Measurements from ENCODE around the gene CADM2. TPM values are rescaled to one million over a fixed set of nuclear protein-coding genes. Genes with fewer than 3 reads are reported as not detected.
"Not testable (repeated sequence)": the region's sequence is repeated elsewhere in the genome, so short reads cannot be mapped to it uniquely, and the experiment has no call there.

CADM2 gene
- total RNA-seq, 1 experiment from 2014 or later = 3.7 TPM

GRCh38 chr3:85502148-85502875 is 543.5 kb downstream of the CADM2 start:
- no peaks in the 10 kb centered on the region for H3K9me3 ChIP-seq (ENCODE audit: low read depth, low read length, poor library complexity, severe bottlenecking)
- H3K27me3 ChIP-seq (replicated peaks; ENCODE audit: insufficient read depth, low read depth, low read length, poor library complexity) = no peaks in the 10 kb centered on the region
- H3K36me3 ChIP-seq (ENCODE audit: insufficient read depth, low read length, poor library complexity, severe bottlenecking) = no peaks in the 10 kb centered on the region
- no TSS peak for BruUV-seq (replicated peaks)
- no peak for TF ChIP-seq EZH2 (IDR thresholded peaks at IDR 0.05; ENCODE audit: borderline replicate concordance, low read depth, low read length, poor library complexity, severe bottlenecking)
- no peak for TF ChIP-seq CTCF (conservative IDR thresholded peaks at IDR 0.05; ENCODE audit: low read depth, low read length)
- no peak for DNase-seq (ENCODE audit: low spot score)
- ChIA-PET POLR2A (ENCODE audit: low non-redundant PET) (no interaction called here), CTCF (no interaction called here)
- no peak overlapping the region for H3K4me3 ChIP-seq (ENCODE audit: low read depth, low read length, poor library complexity, severe bottlenecking)
- H3K27ac ChIP-seq (ENCODE audit: low read depth, low read length, poor library complexity, severe bottlenecking) = no peak overlapping the region
- intact Hi-C loops (cut with micrococcal nuclease; ENCODE audit: unreplicated experiment) = no loop called here
- no peaks in the 10 kb centered on the region for H3K4me1 ChIP-seq (ENCODE audit: insufficient read depth, low read length, poor library complexity, severe bottlenecking)

- H3K4me3 ChIP-seq (ENCODE audit: low read depth, low read length, poor library complexity, severe bottlenecking); H3K36me3 ChIP-seq (ENCODE audit: insufficient read depth, low read length, poor library complexity, severe bottlenecking); POLR2A ChIA-PET (ENCODE audit: low non-redundant PET); DNase-seq (ENCODE audit: low spot score); intact Hi-C loops (cut with micrococcal nuclease; ENCODE audit: unreplicated experiment); H3K27me3 ChIP-seq (replicated peaks; ENCODE audit: insufficient read depth, low read depth, low read length, poor library complexity); H3K9me3 ChIP-seq (ENCODE audit: low read depth, low read length, poor library complexity, severe bottlenecking); H3K4me1 ChIP-seq (ENCODE audit: insufficient read depth, low read length, poor library complexity, severe bottlenecking); BruUV-seq (replicated peaks); H3K27ac ChIP-seq (ENCODE audit: low read depth, low read length, poor library complexity, severe bottlenecking); CTCF ChIA-PET: not testable (repeated sequence)
Observed at GRCh38 chr3:85504129-85504784, 545.5 kb downstream of the CADM2 start.

GRCh38 chr3:85504785-85505511 is 546.2 kb downstream of the CADM2 start:
- H3K9me3 ChIP-seq (ENCODE audit: low read depth, low read length, poor library complexity, severe bottlenecking); BruUV-seq (replicated peaks); DNase-seq (ENCODE audit: low spot score); H3K4me3 ChIP-seq (ENCODE audit: low read depth, low read length, poor library complexity, severe bottlenecking); H3K4me1 ChIP-seq (ENCODE audit: insufficient read depth, low read length, poor library complexity, severe bottlenecking); intact Hi-C loops (cut with micrococcal nuclease; ENCODE audit: unreplicated experiment); POLR2A ChIA-PET (ENCODE audit: low non-redundant PET); CTCF ChIA-PET; H3K27me3 ChIP-seq (replicated peaks; ENCODE audit: insufficient read depth, low read depth, low read length, poor library complexity); H3K27ac ChIP-seq (ENCODE audit: low read depth, low read length, poor library complexity, severe bottlenecking); H3K36me3 ChIP-seq (ENCODE audit: insufficient read depth, low read length, poor library complexity, severe bottlenecking): not testable (repeated sequence)

- POLR2A ChIA-PET (ENCODE audit: low non-redundant PET); H3K4me3 ChIP-seq (ENCODE audit: low read depth, low read length, poor library complexity, severe bottlenecking); DNase-seq (ENCODE audit: low spot score); CTCF ChIA-PET; H3K9me3 ChIP-seq (ENCODE audit: low read depth, low read length, poor library complexity, severe bottlenecking); H3K4me1 ChIP-seq (ENCODE audit: insufficient read depth, low read length, poor library complexity, severe bottlenecking); BruUV-seq (replicated peaks); H3K27me3 ChIP-seq (replicated peaks; ENCODE audit: insufficient read depth, low read depth, low read length, poor library complexity); H3K27ac ChIP-seq (ENCODE audit: low read depth, low read length, poor library complexity, severe bottlenecking); intact Hi-C loops (cut with micrococcal nuclease; ENCODE audit: unreplicated experiment); H3K36me3 ChIP-seq (ENCODE audit: insufficient read depth, low read length, poor library complexity, severe bottlenecking): not testable (repeated sequence)
Observed at GRCh38 chr3:85507052-85507451, 548.3 kb downstream of the CADM2 start.

All from A673 (cell line).